Neural progenitor cell (in vitro differentiated cells): Measurements from ENCODE around the gene MPPE1. TPM values are rescaled to one million over a fixed set of nuclear protein-coding genes. Genes with fewer than 3 reads are reported as not detected.

ENCODE experiments used
- DNase-seq: peaks from one replicate; pipeline ENCODE4 v3.0.0-alpha.2; 2016; ENCODE audit warnings: low spot score
- H2AFZ ChIP-seq: fragments of 200-600 bp; sonication (generic); replicated peaks from 2 replicates; pipeline ENCODE4 v1.6.1; 2016; ENCODE audit warnings: antibody characterized with exemption
- H3F3A ChIP-seq: fragments of 200-600 bp; sonication (generic); 2 replicates; pipeline ENCODE4 v1.6.1; 2016; ENCODE audit warnings: antibody characterized with exemption, low read depth
- H3K27ac ChIP-seq: fragments of 200-600 bp; sonication (generic); 2 replicates; pipeline ENCODE4 v1.5.1; 2016; ENCODE audit warnings: mild to moderate bottlenecking
- H3K27me3 ChIP-seq: fragments of 200-600 bp; sonication (generic); 2 replicates; pipeline ENCODE4 v1.6.1; 2016; ENCODE audit warnings: mild to moderate bottlenecking, moderate library complexity
- H3K36me3 ChIP-seq: fragments of 200-600 bp; sonication (generic); 2 replicates; pipeline ENCODE4 v1.5.1; 2016
- H3K4me1 ChIP-seq: fragments of 200-600 bp; sonication (generic); 2 replicates; pipeline ENCODE4 v1.6.1; 2016; ENCODE audit warnings: mixed run types
- H3K4me2 ChIP-seq: fragments of 200-600 bp; sonication (generic); 2 replicates; pipeline ENCODE4 v1.6.1; 2016
- H3K4me3 ChIP-seq: fragments of 200-600 bp; sonication (generic); 2 replicates; pipeline ENCODE4 v1.5.1; 2016
- H3K79me2 ChIP-seq: fragments of 200-600 bp; sonication (generic); 2 replicates; pipeline ENCODE4 v1.6.1; 2016; ENCODE audit warnings: low read depth
- H3K9ac ChIP-seq: fragments of 200-600 bp; sonication (generic); 2 replicates; pipeline ENCODE4 v1.6.1; 2016
- H3K9me3 ChIP-seq: fragments of 200-600 bp; sonication (generic); 2 replicates; pipeline ENCODE4 v1.5.1; 2016; ENCODE audit warnings: low read depth
- H4K20me1 ChIP-seq: fragments of 200-600 bp; sonication (generic); 2 replicates; pipeline ENCODE4 v1.6.1; 2016; ENCODE audit warnings: low read depth
- H3K27ac Mint-ChIP-seq: 3 replicates; pipeline ENCODE4 v1.8.0; 2021; ENCODE audit warnings: mixed read lengths
- H3K27me3 Mint-ChIP-seq: 2 replicates; pipeline ENCODE4 v1.8.0; 2022; ENCODE audit warnings: low read depth, mild to moderate bottlenecking, inconsistent platforms, moderate library complexity, mixed read lengths; ENCODE audit not compliant: insufficient read depth
- H3K36me3 Mint-ChIP-seq: 3 replicates; pipeline ENCODE4 v1.8.0; 2021; ENCODE audit warnings: mixed read lengths
- H3K4me1 Mint-ChIP-seq: 3 replicates; pipeline ENCODE4 v1.8.0; 2021; ENCODE audit warnings: mixed read lengths
- H3K4me3 Mint-ChIP-seq: 3 replicates; pipeline ENCODE4 v1.8.0; 2021; ENCODE audit warnings: mild to moderate bottlenecking, moderate library complexity, mixed read lengths
- H3K9me3 Mint-ChIP-seq: 3 replicates; pipeline ENCODE4 v1.8.0; 2020; ENCODE audit warnings: mixed read lengths
- EZH2 ChIP-seq: fragments of 200-600 bp; sonication (generic); IDR thresholded peaks from 2 replicates; pipeline ENCODE4 v1.6.1; 2017; ENCODE audit warnings: antibody characterized with exemption, mild to moderate bottlenecking, moderate library complexity
- EZH2phosphoT487 ChIP-seq: fragments of 200-600 bp; sonication (generic); IDR thresholded peaks from 2 replicates; pipeline ENCODE4 v1.6.1; 2017; ENCODE audit warnings: antibody characterized with exemption
- total RNA-seq: library from RNA; depleted of rRNA; stranded (reverse); fragments of >200 nt; gene quantifications from 2 replicates; pipeline ENCODE4 v1.2.3, GENCODE V29; 2015; ENCODE audit warnings: low replicate concordance
- TF ChIP-seq, protein P1 (sequence below): fragments of 200-600 bp; sonication (generic); IDR thresholded peaks from 2 replicates; pipeline ENCODE4 v1.5.1; 2017; ENCODE audit warnings: antibody characterized with exemption, mild to moderate bottlenecking

Gene MPPE1
- total RNA-seq, 1 donor from 2014 or later, result 17.3 TPM

DNA sequence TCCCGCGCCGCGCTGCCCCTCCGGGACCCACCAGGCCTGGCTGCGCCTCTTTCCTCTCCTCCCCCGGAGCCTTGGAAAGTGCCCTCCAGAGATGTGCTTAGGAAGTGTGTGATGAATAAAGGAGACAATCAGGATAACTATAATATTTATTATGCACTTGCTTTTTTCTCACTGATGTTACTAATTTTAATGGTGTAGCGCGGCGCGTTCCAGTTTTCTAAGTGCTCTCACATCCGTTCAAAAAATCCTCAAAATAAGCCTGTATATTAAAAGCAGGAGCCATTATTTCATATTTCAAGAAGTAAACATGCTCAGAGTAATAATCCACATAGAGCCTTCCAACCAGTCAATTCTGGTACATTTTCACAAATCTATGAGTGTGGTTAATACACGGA lies 941 bp upstream of the MPPE1 start:
- H3F3A ChIP-seq, result peaks cover 19% of the 10 kb centered on the region
- Mint-ChIP-seq H3K27me3 (peaks cover 3% of the 10 kb centered on the region), H3K4me3 (peak overlapping the region; percentile 91), H3K27ac (no peak overlapping the region), H3K4me1 (peaks cover 17% of the 10 kb centered on the region), H3K36me3 (no peaks in the 10 kb centered on the region), H3K9me3 (no peaks in the 10 kb centered on the region)
- H3K36me3 ChIP-seq, result no peaks in the 10 kb centered on the region
- no peak for DNase-seq
- H4K20me1 ChIP-seq, result no peaks in the 10 kb centered on the region
- TF ChIP-seq EZH2phosphoT487, result no peak
- TF ChIP-seq, protein P1, sequence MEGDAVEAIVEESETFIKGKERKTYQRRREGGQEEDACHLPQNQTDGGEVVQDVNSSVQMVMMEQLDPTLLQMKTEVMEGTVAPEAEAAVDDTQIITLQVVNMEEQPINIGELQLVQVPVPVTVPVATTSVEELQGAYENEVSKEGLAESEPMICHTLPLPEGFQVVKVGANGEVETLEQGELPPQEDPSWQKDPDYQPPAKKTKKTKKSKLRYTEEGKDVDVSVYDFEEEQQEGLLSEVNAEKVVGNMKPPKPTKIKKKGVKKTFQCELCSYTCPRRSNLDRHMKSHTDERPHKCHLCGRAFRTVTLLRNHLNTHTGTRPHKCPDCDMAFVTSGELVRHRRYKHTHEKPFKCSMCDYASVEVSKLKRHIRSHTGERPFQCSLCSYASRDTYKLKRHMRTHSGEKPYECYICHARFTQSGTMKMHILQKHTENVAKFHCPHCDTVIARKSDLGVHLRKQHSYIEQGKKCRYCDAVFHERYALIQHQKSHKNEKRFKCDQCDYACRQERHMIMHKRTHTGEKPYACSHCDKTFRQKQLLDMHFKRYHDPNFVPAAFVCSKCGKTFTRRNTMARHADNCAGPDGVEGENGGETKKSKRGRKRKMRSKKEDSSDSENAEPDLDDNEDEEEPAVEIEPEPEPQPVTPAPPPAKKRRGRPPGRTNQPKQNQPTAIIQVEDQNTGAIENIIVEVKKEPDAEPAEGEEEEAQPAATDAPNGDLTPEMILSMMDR, result no peak
- TF ChIP-seq EZH2, result no peak
- H3K4me3 ChIP-seq, result peak overlapping the region; percentile 86
- H2AFZ ChIP-seq, result peak overlapping the region; percentile 95
- H3K4me2 ChIP-seq, result peak overlapping the region; percentile 99
- H3K9ac ChIP-seq, result no peak overlapping the region
- no peaks in the 10 kb centered on the region for H3K79me2 ChIP-seq
- no peaks in the 10 kb centered on the region for H3K9me3 ChIP-seq
- peaks cover 11% of the 10 kb centered on the region for H3K27me3 ChIP-seq
- H3K27ac ChIP-seq, result no peak overlapping the region
- H3K4me1 ChIP-seq, result peaks cover 4% of the 10 kb centered on the region

DNA sequence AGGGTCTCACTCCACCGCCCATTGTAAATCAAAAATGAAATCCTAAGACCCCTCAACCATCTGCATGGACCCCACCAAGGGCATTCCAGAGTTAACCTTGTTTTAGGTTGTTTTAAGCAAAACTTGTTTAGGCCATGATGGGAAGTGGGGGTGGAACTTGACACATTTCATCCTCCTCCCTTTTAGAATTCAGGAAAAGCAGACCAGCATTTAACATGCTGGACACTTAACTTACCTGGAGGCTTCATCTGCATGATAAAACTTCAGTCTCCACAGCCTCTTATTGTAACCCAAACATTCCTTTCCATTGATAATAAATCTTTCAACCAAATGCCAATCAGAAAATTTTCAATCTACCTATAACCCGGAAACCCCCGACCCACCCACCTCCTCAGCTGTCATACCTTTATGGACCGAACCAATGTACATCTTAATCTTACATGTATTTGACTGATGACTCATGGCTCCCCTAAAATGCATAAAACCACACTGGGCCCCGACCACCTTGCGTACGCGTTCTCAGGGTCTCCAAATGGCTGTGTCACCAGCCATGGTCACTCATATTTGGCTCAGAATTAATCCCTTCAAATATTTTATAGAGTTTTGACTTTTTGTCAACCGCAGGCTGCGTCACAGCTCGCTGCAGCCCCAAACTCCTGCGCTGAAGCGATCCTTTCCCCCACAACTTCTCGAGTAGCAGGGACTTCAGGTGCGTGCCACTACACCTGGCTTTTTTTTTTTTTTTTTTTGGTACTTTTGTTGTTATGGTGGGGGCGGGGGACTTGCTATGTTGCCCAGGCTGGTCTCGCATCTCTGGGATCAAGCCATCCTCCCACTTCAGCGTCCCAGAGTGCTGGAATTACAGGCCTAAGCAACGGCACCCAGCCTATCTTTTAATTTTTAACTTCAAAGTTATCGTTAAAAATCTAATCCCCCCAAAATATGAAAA lies 917 bp downstream of the MPPE1 start:
- peak overlapping the region; percentile 95 for H2AFZ ChIP-seq
- H3K27me3 Mint-ChIP-seq, result peaks cover 3% of the 10 kb centered on the region

DNA sequence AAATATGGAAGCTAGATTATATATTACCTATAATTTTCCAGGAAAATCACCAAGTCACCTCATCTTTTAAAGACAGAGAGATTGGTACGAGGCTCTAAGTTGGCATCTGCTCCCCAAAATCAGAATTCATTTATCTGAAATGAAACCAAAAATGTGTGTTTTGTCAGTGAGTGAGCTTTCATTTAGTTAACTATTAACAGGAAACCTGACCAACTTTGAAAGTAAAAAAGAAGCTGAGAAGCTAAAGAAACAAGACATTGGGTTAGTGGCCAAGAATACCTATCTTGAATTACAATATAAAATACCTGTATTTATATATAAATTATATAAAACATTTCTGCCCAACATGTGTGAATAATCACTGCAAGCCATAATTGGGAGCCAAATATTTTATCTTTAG lies 1.9 kb downstream of the MPPE1 start:
- Histone ChIP-seq H4K20me1 (no peaks in the 10 kb centered on the region), H3K36me3 (no peaks in the 10 kb centered on the region), H3K4me1 (peaks cover 4% of the 10 kb centered on the region), H3K9me3 (no peaks in the 10 kb centered on the region), H3K4me3 (no peak overlapping the region), H3K27me3 (peaks cover 11% of the 10 kb centered on the region), H3K27ac (no peak overlapping the region), H3K4me2 (no peak overlapping the region), H3K9ac (no peak overlapping the region), H3F3A (peaks cover 19% of the 10 kb centered on the region), H3K79me2 (no peaks in the 10 kb centered on the region), H2AFZ (no peak overlapping the region)
- Mint-ChIP-seq H3K4me1 (peaks cover 17% of the 10 kb centered on the region), H3K9me3 (no peaks in the 10 kb centered on the region), H3K27ac (no peak overlapping the region), H3K36me3 (no peaks in the 10 kb centered on the region), H3K27me3 (peaks cover 3% of the 10 kb centered on the region), H3K4me3 (no peak overlapping the region)
- DNase-seq, result no peak
- TF ChIP-seq EZH2 (no peak), EZH2phosphoT487 (no peak)
- TF ChIP-seq, protein P1, result no peak

More for the DNA sequence above, 917 bp downstream of the MPPE1 start:
- Mint-ChIP-seq H3K9me3 (no peaks in the 10 kb centered on the region), H3K36me3 (no peaks in the 10 kb centered on the region), H3K4me3 (peak overlapping the region; percentile 93), H3K4me1 (peaks cover 17% of the 10 kb centered on the region), H3K27ac (no peak overlapping the region)
- no peak for DNase-seq
- Histone ChIP-seq H3K4me2 (peak overlapping the region; percentile 99), H3K9ac (no peak overlapping the region), H3K4me1 (peaks cover 4% of the 10 kb centered on the region), H3K4me3 (peak overlapping the region; percentile 86), H4K20me1 (no peaks in the 10 kb centered on the region), H3K27ac (no peak overlapping the region), H3K27me3 (peaks cover 11% of the 10 kb centered on the region), H3K36me3 (no peaks in the 10 kb centered on the region), H3K79me2 (no peaks in the 10 kb centered on the region), H3F3A (peaks cover 19% of the 10 kb centered on the region), H3K9me3 (no peaks in the 10 kb centered on the region)
- TF ChIP-seq, protein P1, result no peak
- TF ChIP-seq EZH2 (no peak), EZH2phosphoT487 (no peak)
